Peyer's patch (tissue), 4 donors: ENCODE results near the gene PTPRM. TPM values are rescaled to one million over a fixed set of nuclear protein-coding genes. Genes with fewer than 3 reads are reported as not detected.

ENCODE experiments used
- DNase-seq, 3 donors: peaks; one replicate each; pipeline ENCODE4 v3.0.0-alpha.2; 2017 to 2019
- H3K27ac ChIP-seq, 4 donors: fragments of 200-600 bp; sonication (generic); one replicate each; pipeline ENCODE4 v1.5.1; 2016 to 2019
- H3K27me3 ChIP-seq, 2 donors: fragments of 200-600 bp; sonication (generic); one replicate each; pipeline ENCODE4 v1.5.1; 2019
- H3K36me3 ChIP-seq, 3 donors: fragments of 200-600 bp; sonication (generic); one replicate each; pipeline ENCODE4 v1.5.1; 2016 to 2019
- H3K4me1 ChIP-seq, 4 donors: fragments of 200-600 bp; sonication (generic); one replicate each; pipeline ENCODE4 v1.5.1; 2016 to 2019
- H3K4me3 ChIP-seq, 4 donors: fragments of 200-600 bp; sonication (generic); 1 replicate in 3 of 4; 2 replicates in 1 of 4; pipeline ENCODE4 v1.5.1; 2016 to 2019; ENCODE audit warnings: mild to moderate bottlenecking in 1 of 4
- H3K9me3 ChIP-seq, 4 donors: fragments of 200-600 bp; sonication (generic); one replicate each; pipeline ENCODE4 v1.5.1; 2016 to 2019; ENCODE audit warnings: mild to moderate bottlenecking in 1 of 4
- POLR2A ChIP-seq, 2 donors: fragments of 450-650 bp; IDR thresholded peaks; one replicate each; pipeline ENCODE4 v1.5.1; 2017; ENCODE audit warnings: antibody characterized with exemption in 2 of 2, mild to moderate bottlenecking in 2 of 2, moderate library complexity in 2 of 2
- total RNA-seq, 4 donors: library from RNA; depleted of rRNA; stranded (reverse); fragments of >200 nt; gene quantifications; one replicate each; pipeline ENCODE4 v1.1.0, GENCODE V29; 2016
- TF ChIP-seq, protein P1 (sequence below), 6 experiments: fragments of 450-650 bp in 4 of 6; fragments of 200-600 bp in 2 of 6; sonication (generic) in 1 of 6; IDR thresholded peaks; one replicate each; pipeline ENCODE4 v1.5.1; 2017 to 2019; ENCODE audit warnings: antibody characterized with exemption in 6 of 6, mild to moderate bottlenecking in 3 of 6, moderate library complexity in 1 of 6

The PTPRM gene
- total RNA-seq, 4 donors from 2014 or later = 39.6 to 211 (median 80.3) TPM

DNA sequence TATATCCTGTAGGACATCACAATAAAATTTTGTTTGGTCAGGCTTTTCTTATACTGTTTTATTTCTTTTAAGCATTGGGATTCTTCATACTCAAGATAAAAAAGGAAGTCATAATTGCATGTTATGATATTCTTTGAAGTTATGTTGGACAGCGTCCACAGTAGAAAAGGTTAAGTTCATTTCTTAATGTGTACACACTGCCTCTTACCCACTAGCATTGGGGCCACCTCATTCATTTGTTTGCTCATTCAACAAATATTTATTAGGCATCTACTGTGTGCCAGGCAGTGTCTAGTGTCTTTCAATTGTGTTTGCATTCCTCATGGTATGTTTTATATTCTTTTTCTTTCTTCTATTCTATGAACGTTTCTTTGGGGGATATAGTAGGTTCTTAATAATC is 70.2 kb downstream of the PTPRM start:
- no peak overlapping the region for H3K27ac ChIP-seq
- no peaks in the 10 kb centered on the region for H3K27me3 ChIP-seq
- no peaks in the 10 kb centered on the region for H3K9me3 ChIP-seq

DNA sequence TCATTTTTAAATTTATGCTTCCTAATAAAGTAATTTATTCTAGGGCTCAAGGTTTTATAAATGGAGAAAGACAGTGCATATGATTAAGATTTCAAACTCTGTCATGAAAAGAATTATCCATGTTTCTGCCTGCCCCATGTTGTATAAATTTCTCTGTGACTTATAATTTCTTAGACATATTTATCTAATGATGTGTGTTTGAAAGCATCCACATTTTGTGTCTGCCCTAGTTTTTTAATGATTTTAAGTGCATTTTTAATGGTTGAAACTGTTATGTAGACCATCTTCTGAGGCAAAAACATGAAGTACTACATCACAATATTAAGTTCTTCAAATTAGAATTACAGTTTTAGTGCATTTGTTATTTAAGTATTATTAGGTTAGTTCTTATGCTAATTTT is 71.2 kb downstream of the PTPRM start:
- no peak for DNase-seq
- H3K27me3 ChIP-seq = no peaks in the 10 kb centered on the region
- no peak overlapping the region for H3K4me3 ChIP-seq
- TF ChIP-seq POLR2A (IDR thresholded peaks at IDR 0.05) = no peak
- TF ChIP-seq, protein P1, sequence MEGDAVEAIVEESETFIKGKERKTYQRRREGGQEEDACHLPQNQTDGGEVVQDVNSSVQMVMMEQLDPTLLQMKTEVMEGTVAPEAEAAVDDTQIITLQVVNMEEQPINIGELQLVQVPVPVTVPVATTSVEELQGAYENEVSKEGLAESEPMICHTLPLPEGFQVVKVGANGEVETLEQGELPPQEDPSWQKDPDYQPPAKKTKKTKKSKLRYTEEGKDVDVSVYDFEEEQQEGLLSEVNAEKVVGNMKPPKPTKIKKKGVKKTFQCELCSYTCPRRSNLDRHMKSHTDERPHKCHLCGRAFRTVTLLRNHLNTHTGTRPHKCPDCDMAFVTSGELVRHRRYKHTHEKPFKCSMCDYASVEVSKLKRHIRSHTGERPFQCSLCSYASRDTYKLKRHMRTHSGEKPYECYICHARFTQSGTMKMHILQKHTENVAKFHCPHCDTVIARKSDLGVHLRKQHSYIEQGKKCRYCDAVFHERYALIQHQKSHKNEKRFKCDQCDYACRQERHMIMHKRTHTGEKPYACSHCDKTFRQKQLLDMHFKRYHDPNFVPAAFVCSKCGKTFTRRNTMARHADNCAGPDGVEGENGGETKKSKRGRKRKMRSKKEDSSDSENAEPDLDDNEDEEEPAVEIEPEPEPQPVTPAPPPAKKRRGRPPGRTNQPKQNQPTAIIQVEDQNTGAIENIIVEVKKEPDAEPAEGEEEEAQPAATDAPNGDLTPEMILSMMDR (IDR thresholded peaks at IDR 0.05) = no peak
- no peaks in the 10 kb centered on the region for H3K4me1 ChIP-seq
- H3K9me3 ChIP-seq = no peaks in the 10 kb centered on the region
- H3K36me3 ChIP-seq = no peaks in the 10 kb centered on the region
- no peak overlapping the region for H3K27ac ChIP-seq

More for the DNA sequence above, 70.2 kb downstream of the PTPRM start:
- TF ChIP-seq POLR2A (IDR thresholded peaks at IDR 0.05) = no peak
- TF ChIP-seq, protein P1 (IDR thresholded peaks at IDR 0.05) = no peak
- DNase-seq = no peak
- Histone ChIP-seq H3K4me3 (no peak overlapping the region), H3K4me1 (no peaks in the 10 kb centered on the region), H3K36me3 (no peaks in the 10 kb centered on the region)

DNA sequence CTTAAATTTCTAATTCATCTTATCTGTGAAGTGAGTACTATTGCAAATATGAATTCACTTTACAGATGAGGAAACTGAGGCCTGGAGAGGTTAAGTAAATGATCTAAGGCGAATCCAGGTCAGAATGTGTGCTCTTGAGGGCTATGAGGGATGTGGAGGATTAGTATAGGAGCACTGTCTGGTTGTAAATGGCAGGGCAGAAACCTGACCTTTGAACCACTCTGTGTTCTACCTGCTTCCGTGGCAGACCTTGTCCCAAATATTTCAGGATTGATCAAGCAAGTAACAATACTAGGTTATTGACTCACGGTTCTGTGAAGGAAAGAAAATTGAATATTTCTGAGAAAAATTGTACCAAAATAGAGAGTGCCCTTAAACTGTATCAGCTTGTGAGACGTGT is 74.7 kb downstream of the PTPRM start:
- Histone ChIP-seq H3K4me1 (no peaks in the 10 kb centered on the region), H3K27me3 (no peaks in the 10 kb centered on the region), H3K36me3 (no peaks in the 10 kb centered on the region), H3K27ac (no peak overlapping the region), H3K9me3 (no peaks in the 10 kb centered on the region), H3K4me3 (no peak overlapping the region)
- no peak for DNase-seq
- TF ChIP-seq, protein P1 (IDR thresholded peaks at IDR 0.05) = no peak
- no peak for TF ChIP-seq POLR2A (IDR thresholded peaks at IDR 0.05)

DNA sequence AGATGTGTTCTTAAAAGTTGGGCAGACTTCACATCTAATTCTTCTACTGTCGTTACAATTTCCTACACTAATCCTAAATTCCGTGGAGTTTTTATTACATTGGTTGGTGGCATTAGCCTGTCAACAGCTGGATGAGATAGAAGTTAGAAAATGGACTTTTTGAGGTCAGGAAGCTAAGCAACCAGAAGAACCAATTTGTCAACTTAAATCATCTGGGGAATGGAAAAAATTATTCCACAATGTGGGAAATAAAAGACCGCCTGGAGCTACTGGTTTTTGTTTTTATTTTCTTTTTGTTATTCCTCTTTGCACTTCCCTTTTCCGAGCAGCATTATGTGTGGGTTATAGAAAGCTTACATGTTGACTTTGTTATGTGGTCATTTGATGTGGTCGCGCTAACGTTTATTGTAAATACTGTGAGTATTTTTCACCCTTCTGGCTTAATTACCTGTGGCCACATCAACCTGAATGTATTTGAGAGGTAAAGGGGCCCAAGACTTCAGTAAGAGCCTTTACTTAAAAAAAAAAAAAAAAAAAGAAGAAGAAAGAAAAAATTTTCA is 75.3 kb downstream of the PTPRM start:
- Histone ChIP-seq H3K36me3 (no peaks in the 10 kb centered on the region), H3K4me3 (no peak overlapping the region), H3K27me3 (no peaks in the 10 kb centered on the region), H3K9me3 (no peaks in the 10 kb centered on the region), H3K4me1 (no peaks in the 10 kb centered on the region), H3K27ac (no peak overlapping the region)
- TF ChIP-seq POLR2A (IDR thresholded peaks at IDR 0.05) = no peak
- TF ChIP-seq, protein P1 (IDR thresholded peaks at IDR 0.05) = no peak
- DNase-seq = no peak

DNA sequence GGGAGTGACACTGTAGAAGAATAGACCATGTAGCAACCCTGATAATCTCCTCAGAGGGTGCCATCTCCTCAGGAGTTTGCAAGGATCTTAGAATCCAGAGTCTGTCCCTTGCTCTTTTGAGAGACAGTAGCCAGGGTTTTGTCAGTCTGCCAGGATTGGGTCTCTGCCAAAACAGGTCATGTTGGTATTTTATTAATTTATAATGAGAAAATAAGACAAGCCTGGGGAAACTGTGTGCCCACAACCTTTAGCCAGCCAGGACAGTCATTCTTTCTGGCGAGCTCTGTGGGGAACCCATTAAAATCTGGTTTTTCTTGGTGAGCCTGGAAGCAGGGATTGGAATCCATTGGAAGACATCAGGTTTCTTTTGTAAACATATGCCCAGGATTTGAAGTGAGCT is 78.6 kb downstream of the PTPRM start:
- Histone ChIP-seq H3K4me3 (no peak overlapping the region), H3K9me3 (no peaks in the 10 kb centered on the region), H3K36me3 (no peaks in the 10 kb centered on the region), H3K27me3 (no peaks in the 10 kb centered on the region), H3K4me1 (no peaks in the 10 kb centered on the region), H3K27ac (no peak overlapping the region)
- DNase-seq = no peak
- TF ChIP-seq POLR2A (IDR thresholded peaks at IDR 0.05) = no peak

DNA sequence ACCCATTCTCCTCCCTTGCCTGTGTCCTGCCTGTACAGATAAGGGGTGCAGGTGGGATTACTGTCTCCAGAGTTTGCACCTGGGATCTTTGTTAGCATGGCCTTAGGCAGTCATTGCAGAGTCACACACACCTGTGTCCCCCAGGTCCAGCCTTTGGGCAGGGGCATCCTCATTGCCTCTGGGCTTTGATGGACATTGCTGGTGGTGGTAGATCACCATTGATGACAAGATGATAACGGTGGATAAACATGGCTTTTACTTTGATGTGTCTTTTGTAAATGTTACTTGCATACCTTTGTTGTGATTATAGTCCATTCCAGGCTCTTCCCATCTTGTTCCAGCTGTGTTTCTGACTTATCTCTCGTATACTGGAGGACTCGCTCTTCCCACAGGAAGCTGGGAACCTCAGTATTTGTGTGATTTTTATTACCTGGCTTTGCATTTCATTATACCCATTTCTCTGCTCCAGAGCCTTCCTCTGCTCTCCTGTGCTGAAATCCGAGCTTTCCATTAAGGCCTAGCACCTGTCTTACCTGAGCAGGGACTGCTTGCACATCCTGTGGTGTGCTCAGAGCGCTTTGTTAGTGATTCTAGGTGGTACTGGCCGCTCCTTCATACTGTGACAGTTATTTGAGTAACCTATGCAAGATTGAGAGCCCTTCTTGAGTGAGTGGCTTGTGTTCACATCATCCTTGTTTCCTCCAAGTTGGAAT is 79.2 kb downstream of the PTPRM start:
- Histone ChIP-seq H3K9me3 (no peaks in the 10 kb centered on the region), H3K4me3 (no peak overlapping the region), H3K27ac (no peak overlapping the region), H3K36me3 (no peaks in the 10 kb centered on the region), H3K4me1 (no peaks in the 10 kb centered on the region), H3K27me3 (no peaks in the 10 kb centered on the region)
- TF ChIP-seq, protein P1 (IDR thresholded peaks at IDR 0.05) = no peak
- TF ChIP-seq POLR2A (IDR thresholded peaks at IDR 0.05) = no peak
- no peak for DNase-seq
